HCT116 (cell line): ENCODE measurements around the gene SLC4A5. TPM values are rescaled to one million over a fixed set of nuclear protein-coding genes. Genes with fewer than 3 reads are reported as not detected.

ENCODE experiments used
- ATAC-seq: fragments of 200-7000 bp; cut with Tn5 transposase; 2 replicates; pipeline ENCODE4 v1.9.1; 2020; ENCODE audit warnings: mild to moderate bottlenecking, moderate library complexity
- BruUV-seq: library from RNA; stranded (reverse); fragments of 400-500 nt; replicated peaks from 2 replicates; lab custom pipeline; 2021; lab: Mats Ljungman, UMichigan
- CTCF ChIA-PET: fragments of 300-600 bp; sonication (Branson Sonifier 250); formaldehyde crosslinking; loops from one replicate; lab custom pipeline; 2021; ENCODE audit warnings: antibody characterized with exemption; lab: Charles Lee
- POLR2A ChIA-PET: fragments of 300-600, 350-600 bp; sonication (Branson Sonifier 250); formaldehyde crosslinking; loops from one replicate; lab custom pipeline; 2021; ENCODE audit warnings: antibody characterized with exemption; lab: Charles Lee
- RAD21 ChIA-PET, 2 experiments: fragments of 300-600 bp; sonication (Branson Sonifier 250); formaldehyde crosslinking; loops; one replicate each; lab custom pipeline; 2023; ENCODE audit warnings: low total read pairs in 2 of 2; ENCODE audit not compliant: uncharacterized antibody in 2 of 2, unreplicated experiment in 2 of 2, low non-redundant PET in 1 of 2; lab: Charles Lee
- DNase-seq: peaks from one replicate; pipeline ENCODE4 v3.0.0-alpha.2; 2010; ENCODE audit warnings: low read depth, low spot score
- H2AFZ ChIP-seq: fragments of 200-600 bp; shearing (Covaris generic), sonication (generic); 2 replicates; pipeline ENCODE4 v1.6.1; 2017; ENCODE audit warnings: low read depth, mixed run types, mixed read lengths, antibody characterized with exemption, low read length; ENCODE audit not compliant: poor library complexity, severe bottlenecking
- H3K27ac ChIP-seq: 2 replicates; pipeline ENCODE4 v1.5.1; 2012; ENCODE audit warnings: low read depth, low read length
- H3K27me3 ChIP-seq: fragments of 200-600 bp; sonication (generic); 2 replicates; pipeline ENCODE4 v1.6.1; 2016; ENCODE audit warnings: mixed run types, low read length, mixed read lengths; ENCODE audit not compliant: insufficient read depth
- H3K36me3 ChIP-seq, 2 experiments: fragments of 200-500 bp in 1 of 2; fragments of 200-600 bp in 1 of 2; sonication (Bioruptor generic) in 1 of 2; sonication (generic) in 1 of 2; 2 replicates each; pipeline versions ENCODE4 v1.5.1 to v1.6.1; 2014 to 2016; ENCODE audit warnings: low read length in 2 of 2, inconsistent platforms in 1 of 2, mixed read lengths in 1 of 2, mixed run types in 1 of 2; ENCODE audit not compliant: insufficient read depth in 2 of 2, control insufficient read depth in 1 of 2
- H3K4me1 ChIP-seq, 2 experiments: fragments of 200-600 bp in 1 of 2; sonication (generic) in 1 of 2; 2 replicates each; pipeline versions ENCODE4 v1.5.1 to v1.6.1; 2012 to 2017; ENCODE audit warnings: low read length in 2 of 2, inconsistent platforms in 1 of 2, mild to moderate bottlenecking in 1 of 2, mixed read lengths in 1 of 2, mixed run types in 1 of 2, moderate library complexity in 1 of 2; ENCODE audit not compliant: insufficient read depth in 2 of 2, control insufficient read depth in 1 of 2
- H3K4me2 ChIP-seq: fragments of 200-600 bp; sonication (generic); 2 replicates; pipeline ENCODE4 v1.6.1; 2017; ENCODE audit warnings: mixed run types, low read length, mixed read lengths
- H3K4me3 ChIP-seq, 2 experiments: fragments of 200-600 bp in 1 of 2; sonication (generic) in 1 of 2; replicated peaks in 1 of 2; 2 replicates each; pipeline ENCODE4 v1.5.1; 2011 to 2016; ENCODE audit warnings: low read length in 2 of 2, control low read depth in 1 of 2, low read depth in 1 of 2, mild to moderate bottlenecking in 1 of 2, mixed read lengths in 1 of 2, mixed run types in 1 of 2
- H3K79me2 ChIP-seq: fragments of 200-600 bp; sonication (generic); 2 replicates; pipeline ENCODE4 v1.6.1; 2017; ENCODE audit warnings: mild to moderate bottlenecking, mixed run types, low read length, moderate library complexity, mixed read lengths; ENCODE audit not compliant: insufficient read depth
- H3K9ac ChIP-seq: fragments of 200-600 bp; sonication (generic); 2 replicates; pipeline ENCODE4 v1.6.1; 2016; ENCODE audit warnings: low read length, mixed read lengths
- H3K9me2 ChIP-seq: fragments of 200-600 bp; sonication (generic), shearing (Covaris generic); 2 replicates; pipeline ENCODE4 v1.6.1; 2017; ENCODE audit warnings: mixed run types, mild to moderate bottlenecking, moderate library complexity; ENCODE audit not compliant: insufficient read depth
- H3K9me3 ChIP-seq, 2 experiments: fragments of 200-500 bp in 1 of 2; fragments of 200-600 bp in 1 of 2; sonication (Bioruptor generic) in 1 of 2; sonication (generic) in 1 of 2; 2 replicates each; pipeline ENCODE4 v1.6.1; 2014 to 2017; ENCODE audit warnings: low read length in 2 of 2, mixed read lengths in 2 of 2, inconsistent platforms in 1 of 2, low read depth in 1 of 2, mild to moderate bottlenecking in 1 of 2, mixed run types in 1 of 2, moderate library complexity in 1 of 2; ENCODE audit not compliant: control insufficient read depth in 1 of 2, insufficient read depth in 1 of 2
- H4K20me1 ChIP-seq: fragments of 200-600 bp; sonication (generic), shearing (Covaris generic); 2 replicates; pipeline ENCODE4 v1.6.1; 2017; ENCODE audit warnings: mixed run types, mild to moderate bottlenecking, moderate library complexity; ENCODE audit not compliant: insufficient read depth
- CBX3 ChIP-seq: IDR thresholded peaks from 2 replicates; pipeline ENCODE4 v1.6.1; 2012; ENCODE audit warnings: low read depth
- CTCF ChIP-seq, 3 experiments: fragments of 200-600 bp in 1 of 3; sonication (generic) in 1 of 3; IDR thresholded peaks in 2 of 3; conservative IDR thresholded peaks in 1 of 3; 2 replicates each; pipeline ENCODE4 v1.5.1; 2012 to 2017; ENCODE audit warnings: low read depth in 2 of 3, low read length in 2 of 3, antibody characterized with exemption in 1 of 3, borderline replicate concordance in 1 of 3, control low read depth in 1 of 3, mild to moderate bottlenecking in 1 of 3, mixed read lengths in 1 of 3, mixed run types in 1 of 3, moderate library complexity in 1 of 3; ENCODE audit not compliant: insufficient read depth in 1 of 3
- EGR1 ChIP-seq: IDR thresholded peaks from 2 replicates; pipeline ENCODE4 v1.6.1; 2012; ENCODE audit warnings: low read depth
- ELF1 ChIP-seq: IDR thresholded peaks from 2 replicates; pipeline ENCODE4 v1.6.1; 2012; ENCODE audit warnings: low read depth, borderline replicate concordance
- EZH2 ChIP-seq: fragments of 200-600 bp; sonication (generic); IDR thresholded peaks from 2 replicates; pipeline ENCODE4 v1.6.1; 2017; ENCODE audit warnings: antibody characterized with exemption, mixed run types
- EZH2phosphoT487 ChIP-seq: fragments of 200-600 bp; IDR thresholded peaks from 2 replicates; pipeline ENCODE4 v1.6.1; 2018; ENCODE audit warnings: antibody characterized with exemption, borderline replicate concordance
- FOSL1 ChIP-seq: IDR thresholded peaks from 2 replicates; pipeline ENCODE4 v1.6.1; 2012; ENCODE audit warnings: low read depth
- JUND ChIP-seq: IDR thresholded peaks from 2 replicates; pipeline ENCODE4 v1.6.1; 2012
- MAX ChIP-seq: IDR thresholded peaks from 2 replicates; pipeline ENCODE4 v1.6.1; 2012
- POLR2A ChIP-seq: IDR thresholded peaks from 2 replicates; pipeline ENCODE4 v1.7.0; 2011; ENCODE audit warnings: borderline replicate concordance; ENCODE audit not compliant: insufficient read depth, insufficient read length; ENCODE audit errors: extremely low read depth
- REST ChIP-seq: IDR thresholded peaks from 2 replicates; pipeline ENCODE4 v1.6.1; 2012; ENCODE audit warnings: low read depth
- SIN3A ChIP-seq: IDR thresholded peaks from 2 replicates; pipeline ENCODE4 v1.6.1; 2012; ENCODE audit warnings: low read depth
- SP1 ChIP-seq: IDR thresholded peaks from 2 replicates; pipeline ENCODE4 v1.6.1; 2012; ENCODE audit warnings: low read depth
- SRF ChIP-seq: IDR thresholded peaks from 2 replicates; pipeline ENCODE4 v1.6.1; 2012; ENCODE audit warnings: low read depth
- YY1 ChIP-seq: IDR thresholded peaks from 2 replicates; pipeline ENCODE4 v1.6.1; 2011; ENCODE audit warnings: low read length, low read depth, moderate library complexity, mild to moderate bottlenecking; ENCODE audit not compliant: insufficient replicate concordance; ENCODE audit errors: extremely low read depth
- ZBTB33 ChIP-seq: IDR thresholded peaks from 2 replicates; pipeline ENCODE4 v1.6.1; 2011; ENCODE audit warnings: mild to moderate bottlenecking, low read length, moderate library complexity; ENCODE audit not compliant: insufficient replicate concordance; ENCODE audit errors: extremely low read depth
- ZFX ChIP-seq: fragments of 450-650 bp; IDR thresholded peaks from 2 replicates; pipeline ENCODE4 v1.6.1; 2017
- ZNF274 ChIP-seq: fragments of 200-500 bp; sonication (Bioruptor generic); IDR thresholded peaks from 2 replicates; pipeline ENCODE4 v1.6.1; 2014; ENCODE audit warnings: mild to moderate bottlenecking, low read depth, low read length, inconsistent platforms
- intact Hi-C: fragments of 100-400 bp; cut with micrococcal nuclease; formaldehyde crosslinking; loops from 2 replicates; pipeline ENCODE4 v1.10.0; 2022
- total RNA-seq: library from RNA; stranded (reverse); gene quantifications from one replicate; pipeline ENCODE4 v1.2.1, GENCODE V29; 2021; ENCODE audit not compliant: unreplicated experiment

Gene SLC4A5
- total RNA-seq, 1 experiment from 2014 or later = 0.91 TPM

- RAD21 ChIA-PET = no interaction called here
- intact Hi-C loops = no loop called here
- H2AFZ ChIP-seq = no peak overlapping the region
- peaks cover 4 to 10% of the 10 kb centered on the region in 2 experiments; a peak in 3 of 4 replicates for H3K4me1 ChIP-seq
- no peaks in the 10 kb centered on the region for H3K9me2 ChIP-seq
- DNase-seq (no peak), ATAC-seq (no peak)
- BruUV-seq = no TSS peak
- H3K27me3 ChIP-seq = no peaks in the 10 kb centered on the region
- no peaks in the 10 kb centered on the region for H3K9me3 ChIP-seq
- CTCF ChIA-PET = no interaction called here
- H3K79me2 ChIP-seq = peaks cover 43% of the 10 kb centered on the region
- no peaks in the 10 kb centered on the region for H4K20me1 ChIP-seq
- H3K27ac ChIP-seq = no peak overlapping the region
- no peak overlapping the region for H3K4me3 ChIP-seq
- TF ChIP-seq EGR1 = no peak
- no peak for TF ChIP-seq EZH2
- no peak for TF ChIP-seq FOSL1
- TF ChIP-seq REST = no peak
- TF ChIP-seq POLR2A = no peak
- no peak for TF ChIP-seq YY1
- no peak for TF ChIP-seq CTCF (IDR thresholded peaks at IDR 0.05 in 2 of 3, conservative IDR thresholded peaks at IDR 0.05 in 1 of 3; ENCODE audit: borderline replicate concordance in 1 of 3, insufficient read depth in 1 of 3, low read depth in 2 of 3, low read length in 2 of 3)
- no peak for TF ChIP-seq MAX
- TF ChIP-seq ZFX = no peak
- TF ChIP-seq ZNF274 = no peak
- no peak for TF ChIP-seq SIN3A
- TF ChIP-seq CBX3 = no peak
- no peak for TF ChIP-seq ELF1
- no peak for TF ChIP-seq JUND
- no peak for TF ChIP-seq SP1
- no peak for TF ChIP-seq EZH2phosphoT487
- no peak for TF ChIP-seq ZBTB33
- no peak for TF ChIP-seq SRF
- H3K4me2 ChIP-seq = no peak overlapping the region
- peaks cover 0 to 7% of the 10 kb centered on the region in 2 experiments; a peak in 2 of 4 replicates for H3K36me3 ChIP-seq
- H3K9ac ChIP-seq = no peak overlapping the region
- POLR2A ChIA-PET = no interaction called here
These were observed 38.5 kb upstream of the SLC4A5 start for GRCh38 chr2:74381751-74382150.
